NCI-H446 treated with DMSO at 0.1 percent for 48 hours (cell line): ENCODE results near the gene SGCE.
"Not testable (repeated sequence)": the region's sequence is repeated elsewhere in the genome, so short reads cannot be mapped to it uniquely, and the experiment has no call there.

ENCODE experiments used
- DNase-seq: peaks from one replicate; lab custom pipeline; 2025; lab: John Stamatoyannopoulos, UW

The SGCE gene

GRCh38 chr7:94655848-94656657 is at the start of gene SGCE:
TSS of gene SGCE (minus strand) at chr7:94656133. CDS start at chr7:94656098, 35 bp downstream.
- DNase-seq = peak; percentile 74

GRCh38 chr7:94705155-94706021 is 49.5 kb upstream of the SGCE start:
- not testable (repeated sequence) for DNase-seq

- no peak for DNase-seq
Observed at GRCh38 chr7:94701555-94701973, 45.6 kb upstream of the SGCE start.

GRCh38 chr7:94700926-94701554 is 45.1 kb upstream of the SGCE start:
- no peak for DNase-seq

- DNase-seq = peak; percentile 16
Observed at GRCh38 chr7:94698275-94698674, 42.3 kb upstream of the SGCE start.

- no peak for DNase-seq
Observed at GRCh38 chr7:94697035-94697974, 41.4 kb upstream of the SGCE start.

- no peak for DNase-seq
Observed at GRCh38 chr7:94687810-94688209, 31.9 kb upstream of the SGCE start.

- DNase-seq = no peak
Observed at GRCh38 chr7:94687076-94687475, 31.1 kb upstream of the SGCE start.

GRCh38 chr7:94683066-94683465 is 27.1 kb upstream of the SGCE start:
- no peak for DNase-seq

GRCh38 chr7:94679358-94679757 is 23.4 kb upstream of the SGCE start:
- DNase-seq = no peak

GRCh38 chr7:94676431-94676830 is 20.5 kb upstream of the SGCE start:
- no peak for DNase-seq

GRCh38 chr7:94675356-94675755 is 19.4 kb upstream of the SGCE start:
- DNase-seq = no peak

- DNase-seq = no peak
Observed at GRCh38 chr7:94671444-94672235, 15.7 kb upstream of the SGCE start.

GRCh38 chr7:94669773-94670495 is 14.0 kb upstream of the SGCE start:
- DNase-seq = no peak

- DNase-seq = no peak
Observed at GRCh38 chr7:94666879-94667587, 11.1 kb upstream of the SGCE start.

GRCh38 chr7:94665426-94665825 is 9.5 kb upstream of the SGCE start:
- no peak for DNase-seq

- no peak for DNase-seq
Observed at GRCh38 chr7:94664023-94664422, 8.1 kb upstream of the SGCE start.

- DNase-seq = no peak
Observed at GRCh38 chr7:94662548-94662947, 6.6 kb upstream of the SGCE start.

- DNase-seq = no peak
Observed at GRCh38 chr7:94660006-94660405, 4.1 kb upstream of the SGCE start.
